GM12892 (cell line): Measurements from ENCODE around the gene HIVEP2.

ENCODE experiments used
- POLR2A ChIP-seq: IDR thresholded peaks from 2 replicates; pipeline ENCODE4 v1.6.1; 2011; ENCODE audit warnings: low read depth, low read length, control low read depth
- POLR2AphosphoS5 ChIP-seq: IDR thresholded peaks from 2 replicates; pipeline ENCODE4 v1.6.1; 2011; ENCODE audit warnings: low read depth, low read length, control low read depth
- TAF1 ChIP-seq: IDR thresholded peaks from 2 replicates; pipeline ENCODE4 v1.6.1; 2011; ENCODE audit warnings: low read depth, mild to moderate bottlenecking, control low read depth, low read length, borderline replicate concordance

- no peak for TF ChIP-seq POLR2AphosphoS5
- TF ChIP-seq POLR2A, result no peak
- no peak for TF ChIP-seq TAF1
These were observed 237.7 kb downstream of the HIVEP2 start for GRCh38 chr6:142707255-142707654.
